Endodermal cell (in vitro differentiated cells): ENCODE data around the gene POU2F3. TPM values are rescaled to one million over a fixed set of nuclear protein-coding genes. Genes with fewer than 3 reads are reported as not detected.

Experiments
- DNase-seq: peaks from one replicate; pipeline ENCODE4 v3.0.0-alpha.2; 2017
- H3K27ac ChIP-seq: 2 replicates; pipeline ENCODE4 v1.5.1; 2013; ENCODE audit warnings: mild to moderate bottlenecking, low read depth, low read length, moderate library complexity
- H3K27me3 ChIP-seq: 2 replicates; pipeline ENCODE4 v1.6.1; 2013; ENCODE audit warnings: mild to moderate bottlenecking, low read length, moderate library complexity; ENCODE audit not compliant: insufficient read depth, control insufficient read depth, poor library complexity, severe bottlenecking
- H3K36me3 ChIP-seq: 2 replicates; pipeline ENCODE4 v1.7.0; 2013; ENCODE audit warnings: mild to moderate bottlenecking, low read length, moderate library complexity; ENCODE audit not compliant: control insufficient read depth, insufficient read depth
- H3K4me1 ChIP-seq: one replicate; pipeline ENCODE4 v1.7.0; 2013; ENCODE audit warnings: low read length; ENCODE audit not compliant: control insufficient read depth, insufficient read depth
- H3K4me3 ChIP-seq: 2 replicates; pipeline ENCODE4 v1.5.1; 2013; ENCODE audit warnings: mild to moderate bottlenecking, low read length, moderate library complexity
- H3K9ac ChIP-seq: 2 replicates; pipeline ENCODE4 v1.6.1; 2013; ENCODE audit warnings: mild to moderate bottlenecking, low read length, moderate library complexity; ENCODE audit not compliant: poor library complexity, severe bottlenecking; ENCODE audit errors: extremely low read depth
- H3K9me3 ChIP-seq: 2 replicates; pipeline ENCODE4 v1.6.1; 2013; ENCODE audit warnings: mild to moderate bottlenecking, low read length, moderate library complexity; ENCODE audit not compliant: control insufficient read depth
- H3K27ac Mint-ChIP-seq: 2 replicates; pipeline ENCODE4 v1.8.0; 2020; ENCODE audit warnings: mixed read lengths
- H3K27me3 Mint-ChIP-seq: 2 replicates; pipeline ENCODE4 v1.8.0; 2021; ENCODE audit warnings: mild to moderate bottlenecking, mixed read lengths; ENCODE audit not compliant: insufficient read depth
- H3K36me3 Mint-ChIP-seq: 2 replicates; pipeline ENCODE4 v1.8.0; 2020; ENCODE audit warnings: low read depth, mixed read lengths
- H3K4me1 Mint-ChIP-seq: 2 replicates; pipeline ENCODE4 v1.8.0; 2020; ENCODE audit warnings: mixed read lengths
- H3K4me3 Mint-ChIP-seq: 2 replicates; pipeline ENCODE4 v1.8.0; 2020; ENCODE audit warnings: mild to moderate bottlenecking, moderate library complexity, mixed read lengths
- H3K9me3 Mint-ChIP-seq: 2 replicates; pipeline ENCODE4 v1.8.0; 2020; ENCODE audit warnings: mild to moderate bottlenecking, mixed read lengths
- WGBS, 2 experiments: methylation state at CpG; one replicate each; pipeline versions ENCODE4 v1.1.5 to v1.1.7; 2013; ENCODE audit warnings: missing lambda C conversion rate in 2 of 2, mixed read lengths in 1 of 2; ENCODE audit not compliant: insufficient coverage in 1 of 2, insufficient read length in 1 of 2; 5-methylcytosine and 5-hydroxymethylcytosine counted together
- total RNA-seq, 2 donors: library from RNA; stranded (reverse); fragmentation: NEBNext Ultra II Directional in 1 of 2; extraction: Animal tissue kit (Norgen Biotek cat#: 25700) in 1 of 2; gene quantifications; 2 replicates in 1 of 2; 3 replicates in 1 of 2; pipeline ENCODE4 v1.2.1, GENCODE V29; 2021
- TF ChIP-seq, protein P1 (sequence below): fragments of 200-600 bp; sonication (generic); conservative IDR thresholded peaks from 2 replicates; pipeline ENCODE4 v1.5.0; 2021; ENCODE audit warnings: antibody characterized with exemption, mild to moderate bottlenecking

The POU2F3 gene
- total RNA-seq, 2 donors from 2014 or later = 0.46 TPM; not detected in 1

DNA sequence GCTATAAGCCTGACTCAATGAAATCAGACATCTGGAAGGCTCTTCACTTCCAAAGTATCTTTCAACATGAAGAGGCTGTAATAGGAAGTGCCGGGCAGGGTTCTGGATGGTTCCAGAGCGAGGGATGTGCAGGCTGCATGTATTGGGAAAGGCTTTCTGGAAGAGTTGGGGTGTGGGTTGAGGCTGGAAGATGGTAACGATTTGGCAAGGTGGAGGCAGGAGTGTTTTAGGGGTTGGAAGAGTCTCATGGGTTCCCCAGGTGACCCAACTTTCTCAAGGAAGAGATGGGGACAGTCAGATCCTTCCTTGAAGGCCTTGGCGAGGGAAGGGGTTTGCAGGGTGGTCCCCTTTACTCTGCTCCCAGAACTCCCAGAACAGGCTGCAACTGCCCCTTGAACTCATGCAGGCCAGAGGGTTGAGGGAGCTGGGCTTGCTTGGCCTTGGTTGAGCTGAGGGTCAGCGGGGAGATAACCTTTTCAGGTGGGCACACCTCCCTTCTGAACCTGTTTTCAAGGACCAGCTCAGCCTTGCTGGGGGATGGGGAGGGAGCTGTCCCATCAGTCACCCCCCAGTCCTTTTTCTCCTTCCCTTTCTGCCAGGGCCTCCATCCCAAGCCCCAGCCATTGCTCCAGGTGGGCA lies 9.4 kb upstream of the POU2F3 start:
- no peak overlapping the region for H3K4me3 Mint-ChIP-seq
- no peak overlapping the region for H3K27ac Mint-ChIP-seq
- Histone ChIP-seq H3K27me3 (peaks cover 5% of the 10 kb centered on the region), H3K4me3 (no peak overlapping the region), H3K36me3 (no peaks in the 10 kb centered on the region), H3K9ac (no peak overlapping the region), H3K4me1 (no peaks in the 10 kb centered on the region), H3K9me3 (no peaks in the 10 kb centered on the region), H3K27ac (no peak overlapping the region)
- WGBS, 2 experiments = 73% methylated on average over 5 of the region's 5 CpGs; no CpG with 5 or more reads in 1 of the 2 experiments
- H3K9me3 Mint-ChIP-seq = no peaks in the 10 kb centered on the region
- TF ChIP-seq, protein P1, sequence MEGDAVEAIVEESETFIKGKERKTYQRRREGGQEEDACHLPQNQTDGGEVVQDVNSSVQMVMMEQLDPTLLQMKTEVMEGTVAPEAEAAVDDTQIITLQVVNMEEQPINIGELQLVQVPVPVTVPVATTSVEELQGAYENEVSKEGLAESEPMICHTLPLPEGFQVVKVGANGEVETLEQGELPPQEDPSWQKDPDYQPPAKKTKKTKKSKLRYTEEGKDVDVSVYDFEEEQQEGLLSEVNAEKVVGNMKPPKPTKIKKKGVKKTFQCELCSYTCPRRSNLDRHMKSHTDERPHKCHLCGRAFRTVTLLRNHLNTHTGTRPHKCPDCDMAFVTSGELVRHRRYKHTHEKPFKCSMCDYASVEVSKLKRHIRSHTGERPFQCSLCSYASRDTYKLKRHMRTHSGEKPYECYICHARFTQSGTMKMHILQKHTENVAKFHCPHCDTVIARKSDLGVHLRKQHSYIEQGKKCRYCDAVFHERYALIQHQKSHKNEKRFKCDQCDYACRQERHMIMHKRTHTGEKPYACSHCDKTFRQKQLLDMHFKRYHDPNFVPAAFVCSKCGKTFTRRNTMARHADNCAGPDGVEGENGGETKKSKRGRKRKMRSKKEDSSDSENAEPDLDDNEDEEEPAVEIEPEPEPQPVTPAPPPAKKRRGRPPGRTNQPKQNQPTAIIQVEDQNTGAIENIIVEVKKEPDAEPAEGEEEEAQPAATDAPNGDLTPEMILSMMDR = no peak
- peaks cover 3% of the 10 kb centered on the region for H3K4me1 Mint-ChIP-seq
- DNase-seq = no peak
- H3K27me3 Mint-ChIP-seq = peaks cover 27% of the 10 kb centered on the region
- no peaks in the 10 kb centered on the region for H3K36me3 Mint-ChIP-seq

DNA sequence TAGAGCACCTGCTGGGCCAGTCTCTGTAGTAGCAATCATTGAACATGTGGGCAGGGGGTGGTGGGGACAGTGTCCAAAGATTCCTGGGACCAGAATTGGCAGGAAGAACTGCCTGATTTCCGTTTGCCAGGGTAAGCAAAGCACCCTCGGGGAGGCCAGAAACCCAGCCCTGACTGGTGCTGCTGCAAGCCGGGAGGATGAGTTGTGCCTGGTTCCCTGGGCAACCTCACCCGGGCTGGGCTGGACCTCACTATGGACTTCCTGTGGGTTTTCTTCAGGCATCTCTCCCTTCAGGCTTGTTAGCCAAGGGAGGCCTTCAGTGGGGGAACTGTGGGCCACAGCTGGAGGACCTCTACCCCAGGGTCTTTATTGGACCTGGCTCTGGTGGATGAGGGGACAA lies 8.0 kb upstream of the POU2F3 start:
- H3K4me1 Mint-ChIP-seq = peaks cover 3% of the 10 kb centered on the region
- Histone ChIP-seq H3K4me1 (no peaks in the 10 kb centered on the region), H3K9ac (no peak overlapping the region), H3K27me3 (peaks cover 5% of the 10 kb centered on the region), H3K27ac (no peak overlapping the region), H3K36me3 (no peaks in the 10 kb centered on the region), H3K9me3 (no peaks in the 10 kb centered on the region), H3K4me3 (no peak overlapping the region)
- H3K27me3 Mint-ChIP-seq = peaks cover 23% of the 10 kb centered on the region
- no peak for DNase-seq
- H3K27ac Mint-ChIP-seq = no peak overlapping the region
- WGBS, 2 experiments = 85% methylated on average over 4 of the region's 4 CpGs
- H3K9me3 Mint-ChIP-seq = no peaks in the 10 kb centered on the region
- no peak overlapping the region for H3K4me3 Mint-ChIP-seq
- no peaks in the 10 kb centered on the region for H3K36me3 Mint-ChIP-seq
- TF ChIP-seq, protein P1 = no peak

DNA sequence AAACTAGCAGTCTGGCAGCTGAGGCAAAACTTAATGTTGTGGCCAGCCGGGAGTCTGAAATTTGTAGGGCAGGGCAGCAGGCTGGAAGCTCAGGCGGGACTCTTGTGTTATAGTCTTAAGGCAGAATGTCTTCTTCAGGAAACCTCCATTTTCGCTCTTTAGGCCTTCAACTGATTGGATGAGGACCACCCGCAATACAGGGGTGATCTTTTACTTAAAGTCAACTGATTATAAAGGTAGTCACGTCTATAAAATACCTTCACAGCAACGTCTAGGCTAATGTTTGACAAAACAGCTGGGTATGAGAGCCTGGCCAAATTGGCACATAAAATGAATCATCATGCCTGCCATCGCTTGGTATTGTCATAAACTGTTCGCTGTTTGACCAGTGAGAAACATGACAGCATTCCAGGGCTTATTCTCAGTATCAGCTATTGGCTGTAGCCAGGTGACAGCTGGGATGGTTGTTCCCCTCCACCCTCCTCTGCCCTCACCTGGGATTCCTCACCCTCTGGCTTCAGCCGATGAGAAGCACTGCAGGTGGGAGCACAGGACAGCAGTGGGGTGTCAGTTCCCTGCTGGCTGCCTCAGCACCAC lies 6.6 kb upstream of the POU2F3 start:
- H3K4me3 Mint-ChIP-seq = no peak overlapping the region
- H3K36me3 ChIP-seq = no peaks in the 10 kb centered on the region
- no peak overlapping the region for H3K27ac Mint-ChIP-seq
- H3K4me1 Mint-ChIP-seq = peaks cover 3% of the 10 kb centered on the region
- no peaks in the 10 kb centered on the region for H3K9me3 ChIP-seq
- no peak for DNase-seq
- WGBS, 2 experiments = 88 to 95% methylated on average over 8 to 9 of the region's 9 CpGs
- TF ChIP-seq, protein P1 = no peak
- H3K9ac ChIP-seq = no peak overlapping the region
- H3K27ac ChIP-seq = no peak overlapping the region
- H3K4me1 ChIP-seq = no peaks in the 10 kb centered on the region
- H3K36me3 Mint-ChIP-seq = no peaks in the 10 kb centered on the region
- H3K9me3 Mint-ChIP-seq = no peaks in the 10 kb centered on the region
- peaks cover 8% of the 10 kb centered on the region for H3K27me3 ChIP-seq
- peaks cover 30% of the 10 kb centered on the region for H3K27me3 Mint-ChIP-seq
- no peak overlapping the region for H3K4me3 ChIP-seq
